Measurements from ENCODE around the gene SIX4.
"Not testable (repeated sequence)": the region's sequence is repeated elsewhere in the genome, so short reads cannot be mapped to it uniquely, and the experiment has no call there.

Gene SIX4

DNA sequence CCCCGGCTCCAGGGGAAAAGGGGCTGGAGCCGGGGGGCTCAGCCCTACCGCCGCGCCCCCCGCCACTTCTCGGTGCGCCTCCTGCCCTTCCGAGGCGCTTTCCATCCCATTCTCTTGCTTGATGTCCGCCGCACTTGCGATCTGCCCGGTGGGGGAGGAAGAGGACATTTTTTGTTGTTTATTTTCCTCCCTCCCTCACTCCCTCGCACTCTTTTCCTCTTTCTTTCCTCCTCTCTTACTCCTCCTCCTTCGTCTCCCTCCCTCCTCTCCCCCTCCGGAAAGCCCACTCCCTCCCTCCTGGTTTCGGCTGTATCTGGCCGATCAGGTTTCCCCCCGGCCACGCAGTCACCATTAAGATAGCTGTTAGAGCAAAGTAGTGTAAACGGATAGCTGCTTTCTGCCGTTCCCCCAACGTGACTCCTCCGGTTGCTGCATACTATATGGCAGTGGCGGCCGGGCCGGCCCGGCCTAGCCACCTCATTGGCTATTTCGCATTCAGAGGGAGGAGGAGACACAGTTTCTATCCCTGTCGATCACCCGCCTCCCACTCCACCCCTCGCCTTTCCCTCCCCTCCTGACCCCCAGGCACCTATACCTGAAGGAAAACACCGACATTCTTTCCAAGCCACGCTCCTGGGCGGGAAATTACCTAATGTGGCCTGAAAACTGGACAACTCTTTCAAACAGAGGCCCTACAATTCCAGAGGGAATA, at the start of gene SIX4:
Gene SIX4 (minus strand): TSS at position 445 of the 712 bp plus-strand sequence. CDS start 277 bp downstream, at position 168.
- DNase-seq (ENCODE audit: low read depth), result peak; percentile 15

DNA sequence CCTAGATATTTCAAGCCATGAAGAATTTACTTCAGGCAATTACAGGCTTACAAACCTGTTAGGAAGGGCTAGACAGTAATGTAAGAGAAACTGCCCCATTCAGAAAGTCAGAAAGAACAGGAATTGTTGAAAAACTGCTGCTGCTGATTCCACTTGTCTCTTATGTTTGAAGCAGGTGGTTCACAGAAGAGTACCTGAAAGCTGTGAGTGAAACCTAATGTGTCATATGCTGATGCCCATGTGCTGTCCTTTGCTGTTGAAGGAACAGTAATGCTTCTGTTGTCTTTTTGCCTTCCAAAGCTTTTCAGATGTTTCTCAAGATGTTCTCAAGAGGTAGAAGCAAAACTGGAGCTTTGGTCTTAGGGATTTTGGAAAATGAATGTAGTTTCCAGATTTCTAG, 49.4 kb upstream of the SIX4 start:
- no peak for DNase-seq (ENCODE audit: low read depth)

DNA sequence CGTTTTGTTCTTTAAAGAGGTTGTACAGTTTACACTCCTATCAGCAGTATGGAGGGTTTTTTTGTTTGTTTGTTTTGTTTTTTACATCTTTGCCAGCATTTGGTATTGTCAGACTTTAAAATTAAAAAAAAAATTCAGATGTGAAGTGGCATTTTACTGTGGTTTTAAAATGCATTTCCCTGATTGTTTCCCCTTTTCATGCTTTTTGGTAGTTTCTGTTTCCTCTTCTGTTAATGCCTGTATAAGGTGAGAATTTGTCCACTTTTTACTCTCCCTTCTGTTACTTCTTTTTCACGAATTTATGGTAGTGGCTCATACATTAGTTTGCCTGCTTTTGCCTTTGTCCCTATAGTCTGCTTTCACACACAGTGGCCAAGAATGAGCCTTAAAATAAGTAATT, 47.0 kb upstream of the SIX4 start:
- no peak for DNase-seq (ENCODE audit: low read depth)

DNA sequence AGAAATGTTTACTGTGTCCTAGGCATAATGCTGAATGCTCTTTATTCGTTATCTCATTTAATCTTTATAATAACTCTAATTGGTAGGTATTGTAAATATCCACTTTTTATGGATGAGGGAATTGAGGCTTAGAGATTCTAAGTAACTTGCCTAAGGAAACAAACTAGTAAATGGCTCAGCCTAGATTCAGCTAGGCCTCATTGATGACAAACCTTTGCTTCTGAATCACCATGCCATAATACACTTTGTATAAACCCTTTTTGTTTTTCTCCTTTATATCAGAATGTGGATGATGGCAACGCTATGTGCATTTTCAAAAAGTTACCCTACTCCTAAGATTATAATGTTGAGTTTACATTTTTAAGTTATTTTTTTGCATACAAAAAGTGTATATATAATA, 44.5 kb upstream of the SIX4 start:
- DNase-seq (ENCODE audit: low read depth), result no peak

DNA sequence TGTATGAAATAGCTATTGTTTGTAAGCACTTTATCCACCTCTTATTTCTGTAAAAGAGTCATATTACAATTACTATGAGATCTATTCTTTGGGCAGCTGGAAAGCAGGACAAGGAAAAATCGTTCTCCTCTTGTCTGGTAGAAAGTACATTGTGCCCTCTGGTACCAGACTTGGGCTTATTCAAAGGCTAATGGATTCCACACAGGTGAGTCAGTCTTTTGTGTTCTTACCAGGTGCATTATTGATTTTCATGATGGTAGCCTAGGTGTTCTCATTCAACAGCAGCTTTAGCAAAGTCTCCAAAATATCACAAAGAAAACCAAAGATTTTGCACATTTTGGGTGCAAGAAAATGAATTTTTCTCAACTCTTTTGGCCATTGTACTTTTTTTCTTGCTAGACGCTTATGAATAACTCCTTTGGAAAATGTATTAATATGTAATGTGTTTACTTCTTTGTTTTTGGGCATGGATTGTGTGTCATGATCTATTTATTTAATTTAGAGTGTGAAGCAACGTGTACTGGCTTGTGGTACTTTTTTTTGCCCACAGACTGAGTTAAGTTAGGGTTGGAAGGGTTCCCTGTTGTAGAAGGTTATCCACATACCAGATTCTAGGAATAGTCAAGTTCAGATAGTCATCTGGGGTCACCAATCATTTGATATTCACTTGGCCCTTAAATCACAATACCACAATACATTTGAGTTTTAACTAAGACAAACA, 36.7 kb upstream of the SIX4 start:
- DNase-seq (ENCODE audit: low read depth), result no peak

DNA sequence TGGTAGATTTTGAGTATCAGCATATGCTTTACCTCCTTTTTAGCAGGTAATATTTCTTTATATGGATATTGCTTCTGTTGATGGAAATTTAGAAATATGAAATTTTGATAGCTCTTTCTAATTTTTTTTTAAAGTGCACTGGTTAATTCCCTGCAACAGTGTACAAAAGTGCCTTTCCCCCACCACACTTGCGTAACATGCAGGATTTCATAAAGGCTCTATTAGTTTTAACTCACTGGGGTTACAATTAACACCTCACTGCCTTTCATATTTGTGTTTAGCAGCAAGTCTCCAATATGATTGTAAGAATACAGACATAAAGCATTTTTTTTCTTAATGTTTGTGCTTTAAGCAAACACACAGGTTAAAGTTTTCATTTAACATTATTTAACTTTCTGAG, 36.1 kb upstream of the SIX4 start:
- DNase-seq (ENCODE audit: low read depth), result no peak

DNA sequence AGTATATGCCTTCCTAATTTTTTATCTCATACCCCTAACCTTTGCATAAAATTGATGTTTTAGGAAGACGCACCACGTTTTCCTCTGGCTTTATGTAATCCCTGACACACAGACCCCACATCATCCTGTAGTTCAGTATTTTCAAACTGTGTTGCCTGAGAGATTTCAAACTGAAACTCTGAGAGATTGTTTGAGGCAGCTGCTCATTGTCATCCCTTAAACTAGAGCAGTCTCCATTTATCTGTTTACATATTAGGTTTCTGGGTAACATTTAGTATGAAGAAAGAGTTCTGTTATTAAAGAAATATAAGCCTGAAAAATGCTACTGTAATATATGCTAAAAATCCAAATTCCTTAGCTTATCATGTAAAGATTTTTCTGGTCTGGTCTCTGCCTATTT, 34.7 kb upstream of the SIX4 start:
- no peak for DNase-seq (ENCODE audit: low read depth)

DNA sequence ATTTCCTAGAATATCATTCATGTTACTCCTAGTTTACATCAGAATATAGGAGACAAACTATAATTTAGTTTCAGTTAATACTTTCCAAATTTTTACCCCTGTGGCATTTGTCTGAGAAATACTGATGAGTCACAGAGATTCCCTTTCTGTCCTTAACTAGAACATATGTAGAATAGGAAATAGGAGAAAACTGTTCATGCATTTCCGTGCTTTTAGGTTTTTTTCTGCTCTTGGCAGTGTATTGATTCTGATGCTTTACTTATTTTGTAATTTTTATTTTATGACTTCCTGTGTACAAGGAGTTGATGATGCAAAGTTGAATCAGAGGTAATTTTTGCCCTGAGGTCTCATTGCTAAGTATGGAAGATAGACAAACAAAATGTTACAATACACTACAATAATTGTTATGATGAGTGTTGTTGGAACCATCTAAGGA, 33.4 kb upstream of the SIX4 start:
- DNase-seq (ENCODE audit: low read depth), result no peak

DNA sequence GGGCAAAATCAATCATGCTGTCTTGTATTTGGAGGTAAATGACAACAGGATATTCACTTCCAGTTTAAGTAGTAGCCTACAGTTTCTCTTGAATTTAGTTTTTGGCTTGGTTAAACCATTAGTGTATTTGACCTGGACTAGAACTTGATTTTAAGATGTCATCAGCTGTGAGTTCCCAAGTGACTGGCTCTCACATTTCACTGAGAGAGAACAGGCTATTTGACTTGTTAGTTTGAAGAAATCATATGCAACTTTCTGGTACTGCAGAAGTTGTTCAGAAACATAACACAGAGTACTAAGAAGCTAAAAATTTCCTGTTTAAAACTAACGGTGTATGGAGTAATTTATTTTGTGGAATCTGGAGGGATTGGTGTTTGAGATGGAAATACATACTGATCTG, 32.7 kb upstream of the SIX4 start:
- DNase-seq (ENCODE audit: low read depth), result no peak

DNA sequence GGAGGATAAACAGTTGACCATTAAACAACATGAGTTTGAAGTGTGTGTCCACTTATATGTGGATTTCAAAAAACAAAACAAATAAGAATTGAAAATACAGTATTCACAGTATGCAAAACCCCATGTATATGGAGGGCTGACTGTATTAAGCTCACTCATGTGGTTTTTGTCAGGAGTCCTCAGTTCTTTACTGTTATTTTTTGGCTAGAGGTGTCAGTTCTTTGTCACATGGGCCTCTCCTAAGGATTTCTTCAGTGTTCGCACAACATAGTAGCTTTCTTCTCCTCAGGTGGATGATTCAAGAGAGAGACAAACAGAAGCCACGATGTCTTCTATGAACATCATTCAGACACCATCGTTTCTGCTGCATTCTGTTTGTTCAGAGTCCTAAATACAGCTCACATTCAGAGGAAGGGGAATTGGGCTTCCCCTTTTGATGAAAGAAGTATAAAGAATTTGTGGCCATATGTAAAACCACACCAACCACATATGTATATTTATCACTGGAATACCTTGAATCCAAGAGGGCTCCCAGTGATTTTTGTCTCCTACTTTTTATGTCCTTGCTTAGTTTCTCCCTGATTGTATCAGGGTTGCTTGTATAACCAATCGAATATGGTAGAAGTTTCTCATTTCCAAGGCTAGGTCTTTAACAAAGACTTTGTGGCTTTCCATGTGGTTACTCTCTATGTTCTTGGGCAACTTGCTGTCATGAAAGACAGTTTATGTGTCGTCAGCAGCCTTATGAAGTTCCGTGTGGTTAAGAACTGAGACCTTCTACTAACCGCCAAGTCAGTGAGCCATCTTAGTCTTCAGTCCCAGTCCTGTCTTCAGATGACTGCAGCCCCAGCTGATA, 29.3 kb upstream of the SIX4 start:
- DNase-seq (ENCODE audit: low read depth), result peak; percentile 31

DNA sequence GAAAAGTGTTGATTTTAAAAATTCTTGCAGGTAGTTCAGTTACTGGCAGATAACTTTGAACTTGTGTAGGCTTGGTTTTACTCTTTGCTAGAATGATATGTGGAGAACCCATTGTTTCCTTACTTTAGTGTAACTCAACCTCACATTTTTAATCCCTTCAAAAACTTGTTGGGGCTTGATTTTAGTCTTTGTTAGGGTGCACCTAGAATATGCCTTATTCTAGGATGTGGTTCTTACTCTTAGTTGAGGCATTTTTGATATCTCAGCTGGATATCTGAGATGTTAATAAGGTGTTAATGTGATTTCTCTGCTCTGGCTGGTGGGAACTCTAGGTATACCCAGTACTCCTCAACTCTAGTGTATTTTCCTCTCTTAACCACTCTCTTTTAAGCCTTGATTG, 20.4 kb upstream of the SIX4 start:
- no peak for DNase-seq (ENCODE audit: low read depth)

DNA sequence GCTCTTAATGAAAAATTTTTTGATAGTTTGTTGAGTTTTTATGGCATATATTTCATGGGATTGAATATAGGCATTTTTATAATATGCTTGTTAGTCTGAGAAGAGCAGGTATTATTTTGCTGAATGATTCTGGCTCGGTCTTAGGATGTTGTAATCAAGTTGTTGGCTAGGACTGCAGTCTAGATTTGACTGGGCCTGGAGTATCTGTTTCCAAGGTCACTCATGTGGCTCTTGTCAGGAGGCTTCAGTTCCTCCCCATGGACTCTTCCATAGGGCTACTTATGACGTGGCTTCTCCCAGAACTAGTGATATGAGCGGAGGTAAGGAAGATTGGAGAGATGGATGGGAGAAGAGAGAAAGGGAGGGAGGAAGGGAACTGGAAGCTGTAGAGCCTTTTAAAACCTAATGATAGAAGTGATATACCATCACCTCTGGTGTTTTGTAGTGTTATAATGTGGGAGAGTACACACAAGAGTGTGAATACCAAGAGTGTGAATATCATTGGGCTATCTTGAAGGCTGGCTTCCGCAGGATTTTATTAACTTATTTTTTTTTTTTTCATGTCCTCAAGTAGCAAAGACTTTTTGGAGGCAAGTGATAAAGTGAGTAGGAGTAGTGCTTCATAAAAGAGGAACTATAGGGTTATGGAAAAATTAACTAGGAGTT, 14.8 kb upstream of the SIX4 start:
- no peak for DNase-seq (ENCODE audit: low read depth)

DNA sequence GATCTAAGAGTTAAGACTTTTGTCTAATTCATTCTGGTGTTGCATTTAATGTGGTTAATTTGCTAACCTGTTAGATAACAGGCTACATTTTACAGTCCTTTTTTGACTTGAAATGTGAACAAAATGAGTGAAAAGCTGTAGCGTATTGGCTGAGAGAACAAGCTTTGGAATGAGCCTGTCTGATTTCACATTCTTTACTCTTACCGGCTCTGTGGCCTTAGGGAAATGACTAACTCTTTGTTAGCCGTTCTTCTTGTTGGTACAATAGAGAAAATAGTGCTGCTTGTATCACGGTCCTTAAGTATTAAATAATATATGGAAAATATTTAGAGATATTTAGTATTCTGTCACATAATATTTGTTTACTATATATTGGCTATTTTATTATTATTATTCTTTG, 12.3 kb upstream of the SIX4 start:
- DNase-seq (ENCODE audit: low read depth), result no peak

DNA sequence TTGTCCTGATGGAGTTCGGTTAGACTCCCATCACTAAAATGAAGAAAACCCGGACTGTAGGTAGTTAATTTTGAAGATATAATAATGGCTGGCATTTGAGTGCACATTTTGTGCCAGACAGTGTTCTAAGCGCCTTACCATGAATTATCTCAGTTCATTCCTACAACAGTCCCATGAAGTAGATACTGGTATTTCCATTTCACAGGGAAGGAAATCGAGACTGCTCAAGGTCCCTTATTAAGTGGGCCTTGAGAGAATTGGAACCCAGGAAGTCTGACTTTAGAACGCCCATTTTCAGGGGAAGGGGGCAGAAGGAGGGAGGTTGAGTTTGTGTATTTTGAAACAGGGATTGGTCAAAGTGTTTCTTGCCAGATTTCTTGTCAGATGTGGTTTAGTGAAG, 11.3 kb upstream of the SIX4 start:
- no peak for DNase-seq (ENCODE audit: low read depth)

DNA sequence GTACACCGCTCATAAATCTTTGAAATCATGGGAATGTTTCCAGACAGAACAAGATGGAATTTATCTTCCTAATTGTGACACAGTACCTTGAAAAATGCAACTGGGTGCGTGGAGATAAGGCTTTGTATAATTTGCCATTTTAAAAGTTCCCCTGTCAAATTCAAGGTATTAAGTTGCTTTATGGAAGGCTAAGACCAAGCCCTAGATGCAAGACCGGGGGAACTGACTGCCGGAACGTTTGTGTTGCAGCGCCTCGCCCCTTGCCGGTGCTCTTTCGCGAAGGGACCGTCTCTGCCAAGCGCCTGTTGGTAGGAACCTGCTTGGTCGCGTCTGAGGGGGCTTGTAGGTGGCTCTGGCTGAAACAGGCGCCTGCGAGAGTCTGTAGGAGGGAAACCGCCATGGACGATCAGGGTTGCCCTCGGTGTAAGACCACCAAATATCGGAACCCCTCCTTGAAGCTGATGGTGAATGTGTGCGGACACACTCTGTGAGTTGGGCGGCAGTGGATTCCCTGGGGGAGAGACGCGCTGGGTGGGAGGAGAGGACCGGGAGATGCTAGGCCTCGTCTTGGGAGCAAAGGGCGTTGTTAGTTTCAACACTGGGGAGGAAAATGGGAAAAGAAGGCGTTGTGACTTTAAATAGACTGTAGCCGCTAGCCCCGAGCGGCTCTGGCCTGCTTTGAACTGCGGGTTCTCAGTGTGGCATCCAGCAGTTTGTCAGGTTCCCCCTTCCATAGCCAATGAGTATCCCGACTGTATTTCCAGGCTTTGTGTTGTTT, 10.5 kb upstream of the SIX4 start, which contains the start of gene MNAT1:
Gene MNAT1 (plus strand): TSS at position 297 of the 778 bp plus-strand sequence. CDS start 102 bp downstream, at position 399.
- DNase-seq (ENCODE audit: low read depth), result peak; percentile 74

DNA sequence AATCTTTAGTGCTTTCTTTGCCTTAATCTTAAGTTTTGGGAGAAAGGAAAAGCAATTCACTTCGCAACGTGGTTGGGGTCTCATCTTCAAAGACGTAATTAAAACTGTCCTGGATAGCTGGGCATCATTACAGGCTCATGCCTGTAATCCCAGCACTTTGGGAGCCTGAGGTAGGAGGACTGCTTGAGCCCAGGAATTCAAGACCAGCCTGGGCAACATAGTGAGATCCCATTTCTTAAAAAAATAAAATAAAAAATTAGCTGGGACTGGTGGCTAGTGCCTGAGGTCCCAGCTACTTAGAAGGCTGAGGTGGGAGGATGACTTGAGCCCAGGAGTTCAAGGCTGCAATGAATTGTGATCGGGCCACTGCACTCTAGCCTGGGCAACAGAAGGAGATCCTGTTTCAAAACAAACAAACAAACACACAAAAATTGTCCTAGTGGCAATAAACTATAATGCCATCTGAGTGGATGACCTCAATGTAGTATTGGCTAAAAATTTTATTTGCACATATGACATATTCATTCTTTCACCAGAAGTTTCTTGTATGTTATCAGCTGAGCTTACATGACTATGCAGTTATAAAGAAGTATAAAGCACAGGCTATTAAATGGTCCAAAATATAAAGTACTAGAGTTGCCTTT, 8.8 kb upstream of the SIX4 start:
- no peak for DNase-seq (ENCODE audit: low read depth)

DNA sequence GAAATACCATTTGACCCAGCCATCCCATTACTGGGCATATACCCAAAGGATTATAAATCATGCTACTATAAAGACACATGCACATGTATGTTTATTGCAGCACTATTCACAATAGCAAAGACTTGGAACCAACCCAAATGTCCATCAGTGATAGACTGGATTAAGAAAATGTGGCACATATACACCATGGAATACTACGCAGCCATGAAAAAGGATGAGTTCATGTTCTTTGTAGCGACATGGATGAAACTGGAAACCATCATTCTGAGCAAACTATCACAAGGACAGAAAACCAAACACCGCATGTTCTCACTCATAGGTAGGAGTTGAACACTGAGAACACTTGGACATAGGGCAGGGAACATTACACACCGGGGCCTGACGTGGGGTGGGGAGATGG, 7.1 kb upstream of the SIX4 start:
- not testable (repeated sequence) for DNase-seq (ENCODE audit: low read depth)

DNA sequence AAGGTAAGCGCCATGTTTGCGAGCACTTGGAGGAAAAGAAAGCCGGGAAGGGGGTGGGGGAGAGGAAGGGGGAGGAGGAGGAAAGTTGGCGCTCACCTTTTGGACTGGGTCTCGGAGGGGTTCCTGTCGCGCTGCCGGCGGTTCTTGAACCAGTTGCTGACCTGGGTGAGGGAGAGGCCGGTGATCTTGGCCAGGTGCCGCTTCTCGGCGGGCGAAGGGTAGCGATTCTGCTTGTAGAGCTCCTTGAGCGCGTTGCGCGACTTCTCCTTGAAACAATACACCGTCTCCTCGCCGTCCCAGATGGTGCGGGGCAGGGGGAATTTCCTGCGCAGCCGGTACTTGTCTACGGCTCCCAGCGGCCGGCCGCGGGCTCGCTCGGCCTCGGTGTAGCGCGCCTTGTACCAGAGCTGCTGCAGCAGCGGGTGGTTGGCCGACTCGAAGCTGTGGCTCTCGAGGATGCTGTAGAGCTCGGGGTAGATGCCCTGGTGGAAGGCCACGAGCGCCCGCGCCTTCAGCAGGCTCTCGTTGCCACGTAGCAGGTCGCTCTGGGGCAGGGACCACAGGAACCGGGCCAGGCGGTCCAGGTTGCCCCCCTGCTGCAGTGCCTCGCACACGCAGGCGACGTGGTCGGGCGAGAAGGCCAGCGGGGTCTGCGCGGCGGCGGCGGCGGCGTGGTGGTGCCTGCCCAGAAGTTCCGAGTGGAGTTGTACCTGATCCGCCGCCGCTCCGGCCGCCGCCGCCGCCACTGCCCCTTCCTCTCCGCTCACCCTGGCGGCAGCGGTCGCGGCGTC, 840 bp downstream of the SIX4 start:
- DNase-seq (ENCODE audit: low read depth), result peak; percentile 37

DNA sequence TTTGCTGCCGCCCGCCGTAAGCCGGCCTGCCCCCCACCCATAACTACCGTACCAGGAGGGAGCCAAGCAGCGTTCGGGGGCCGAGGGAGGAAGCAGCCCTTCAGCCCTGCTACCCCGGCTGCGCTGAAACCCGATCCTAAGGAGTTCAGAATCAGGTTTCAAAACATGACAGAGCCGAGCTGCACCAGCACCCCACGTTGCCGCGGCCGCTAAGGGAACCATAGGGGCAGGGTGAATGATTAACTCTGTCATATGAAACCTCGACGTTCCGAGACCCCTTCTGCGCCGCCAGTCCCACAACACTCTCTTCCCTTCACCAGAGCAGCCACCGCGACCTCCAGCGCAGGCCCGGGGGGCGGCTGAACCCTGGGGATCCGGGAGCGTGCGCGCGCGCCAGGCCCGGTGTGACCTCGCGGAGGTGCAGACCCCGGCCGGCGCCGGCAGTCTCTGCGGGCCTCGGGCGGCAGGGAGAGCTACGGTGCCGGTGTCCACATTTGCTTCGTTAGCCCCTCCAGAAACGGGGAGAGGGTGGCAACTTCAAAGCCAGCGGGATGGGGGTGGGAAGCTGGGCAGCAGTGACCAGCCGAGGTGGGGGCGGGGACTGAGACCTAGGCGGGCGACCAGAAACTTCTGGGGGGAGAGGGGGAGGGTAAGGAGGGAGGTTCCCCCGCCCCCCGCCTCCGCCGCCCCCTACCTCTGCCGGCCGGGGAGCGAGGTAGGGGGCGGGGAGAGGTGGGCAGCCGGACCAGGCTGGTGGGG, 1.6 kb downstream of the SIX4 start:
- peak; percentile 11 for DNase-seq (ENCODE audit: low read depth)

DNA sequence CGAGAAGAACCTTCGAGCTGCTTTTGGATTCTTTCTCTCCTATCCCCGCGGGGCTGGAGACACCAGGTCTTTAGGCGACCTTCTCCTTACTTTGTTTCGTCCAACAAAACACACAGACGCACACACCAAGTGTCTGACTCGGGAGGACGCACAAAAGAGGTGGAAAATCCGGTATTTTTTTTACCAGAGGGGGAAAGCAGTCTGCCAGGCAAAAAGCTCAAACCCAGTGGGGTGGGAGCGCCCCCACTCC, 2.1 kb downstream of the SIX4 start:
- no peak for DNase-seq (ENCODE audit: low read depth)
